ENCODE data around the gene CELSR1.

The CELSR1 gene

DNA sequence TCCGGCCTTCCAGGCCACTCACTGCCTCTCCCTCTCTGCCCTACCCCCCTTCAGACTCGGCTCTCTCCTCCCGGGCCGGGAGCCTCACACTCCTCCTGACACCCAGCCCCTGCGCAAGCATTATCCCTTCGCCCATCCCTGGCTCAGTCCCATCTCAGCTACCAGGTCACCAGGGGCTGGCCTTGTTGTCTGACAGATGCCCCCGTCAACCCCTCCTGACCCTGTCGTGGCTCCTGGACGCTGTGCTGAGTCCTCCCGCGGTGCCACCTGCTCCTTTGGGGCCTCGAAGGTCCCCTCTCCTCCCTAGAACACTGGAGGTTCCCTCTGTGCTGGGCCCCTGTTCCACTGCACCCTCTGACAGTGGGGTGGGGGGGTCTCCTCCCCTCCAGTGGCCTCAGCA is 169.0 kb downstream of the CELSR1 start:
- in situ Hi-C loops (cut with MboI; ENCODE audit: low sequenced_read_pairs), result loop anchor here (10.0 kb wide), 1 partner anchor 176 kb away; no protein-coding TSS in a partner anchor

DNA sequence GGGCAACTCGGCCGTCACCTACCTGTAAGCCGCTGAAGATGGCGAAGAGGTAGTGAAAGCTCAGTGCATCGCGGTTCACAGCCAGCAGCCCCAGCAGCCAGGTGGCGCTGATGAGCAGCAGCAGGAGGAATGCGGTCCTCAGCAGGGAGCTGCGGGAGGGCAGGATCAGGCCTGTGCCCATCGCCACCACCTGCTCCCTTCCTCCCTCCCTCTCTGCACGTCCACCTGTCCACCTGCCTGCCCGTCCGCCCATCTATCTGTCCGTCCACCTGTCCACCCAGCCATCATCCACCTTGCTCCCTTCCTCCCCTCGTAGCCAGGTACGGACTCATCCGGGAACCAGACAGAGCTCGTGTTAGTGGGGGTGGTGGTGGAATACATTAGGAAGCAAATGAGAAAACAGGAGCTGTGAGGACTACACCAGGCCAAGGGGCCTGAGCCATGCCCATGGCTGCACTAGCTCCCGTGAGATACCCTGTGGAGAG is 169.7 kb downstream of the CELSR1 start:
- in situ Hi-C loops (cut with MboI; ENCODE audit: low sequenced_read_pairs), result loop anchor here (10.0 kb wide), 1 partner anchor 177 kb away; no protein-coding TSS in a partner anchor

DNA sequence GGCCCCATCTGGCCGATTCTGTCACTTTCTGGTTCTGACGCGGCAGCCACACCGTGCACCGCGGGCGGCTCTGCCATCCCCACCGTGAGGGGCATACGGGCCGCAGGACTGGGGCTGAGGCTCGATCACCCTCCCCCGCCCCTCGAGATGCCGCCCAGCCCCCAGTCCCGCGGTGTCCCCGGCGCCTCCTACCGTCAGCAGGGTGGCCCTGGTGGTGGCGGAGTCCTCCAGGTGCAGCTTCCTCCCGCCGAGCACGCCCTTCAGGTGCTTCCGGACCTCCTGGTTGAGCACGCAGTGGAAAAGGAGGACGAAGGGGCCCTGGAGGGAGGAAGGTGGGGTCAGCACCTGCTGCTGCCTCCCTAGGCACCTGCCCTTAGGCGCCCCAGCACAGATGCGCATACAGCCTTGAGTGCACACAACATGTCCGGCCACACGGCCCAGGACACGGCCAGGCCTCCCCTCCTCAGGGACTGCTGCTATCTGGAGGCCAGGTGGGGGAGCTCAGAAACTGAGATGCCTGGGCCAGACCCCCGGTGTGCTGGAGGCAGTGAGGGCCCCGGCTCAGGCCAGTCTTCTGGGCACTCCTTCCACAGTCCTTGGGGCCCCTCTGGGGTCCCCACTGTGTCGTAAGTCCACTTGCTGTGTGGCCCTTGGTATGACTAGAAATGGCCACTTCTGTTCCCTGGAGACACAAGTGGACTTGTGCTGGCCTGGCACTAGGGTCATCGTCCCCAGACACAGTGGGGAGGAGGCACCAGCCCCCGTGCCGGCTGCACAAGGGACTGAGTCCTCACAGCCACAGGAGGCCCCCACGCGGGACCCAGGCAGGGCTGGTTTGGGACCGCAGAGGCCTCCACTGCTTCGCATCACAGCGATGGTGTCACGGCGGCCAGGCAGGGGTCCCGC is 170.4 kb downstream of the CELSR1 start:
- in situ Hi-C loops (cut with MboI; ENCODE audit: low sequenced_read_pairs), result loop anchor here (10.0 kb wide), 1 partner anchor 178 kb away; no protein-coding TSS in a partner anchor

DNA sequence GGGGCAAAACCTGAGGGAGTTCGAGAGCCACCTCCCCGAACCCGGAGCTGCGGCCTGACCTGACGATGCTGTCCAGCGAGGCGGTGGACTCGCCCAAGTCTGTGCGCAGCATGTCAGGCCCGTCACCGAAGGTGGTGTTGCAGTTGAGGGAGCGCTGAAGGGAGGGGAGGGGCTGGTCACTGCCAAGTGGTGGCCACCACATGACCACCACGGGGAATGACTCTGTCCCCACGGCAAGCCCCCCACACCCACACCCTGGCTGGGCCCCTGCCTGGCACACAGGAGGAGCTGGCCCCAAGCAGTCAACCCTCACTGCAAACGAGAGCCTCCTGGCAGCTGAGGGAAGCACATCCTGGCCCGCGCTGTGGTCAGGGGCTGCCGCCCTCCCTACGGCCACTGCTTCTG is 171.1 kb downstream of the CELSR1 start:
- in situ Hi-C loops (cut with MboI; ENCODE audit: low sequenced_read_pairs), result loop anchor here (10.0 kb wide), 1 partner anchor 178 kb away; no protein-coding TSS in a partner anchor

DNA sequence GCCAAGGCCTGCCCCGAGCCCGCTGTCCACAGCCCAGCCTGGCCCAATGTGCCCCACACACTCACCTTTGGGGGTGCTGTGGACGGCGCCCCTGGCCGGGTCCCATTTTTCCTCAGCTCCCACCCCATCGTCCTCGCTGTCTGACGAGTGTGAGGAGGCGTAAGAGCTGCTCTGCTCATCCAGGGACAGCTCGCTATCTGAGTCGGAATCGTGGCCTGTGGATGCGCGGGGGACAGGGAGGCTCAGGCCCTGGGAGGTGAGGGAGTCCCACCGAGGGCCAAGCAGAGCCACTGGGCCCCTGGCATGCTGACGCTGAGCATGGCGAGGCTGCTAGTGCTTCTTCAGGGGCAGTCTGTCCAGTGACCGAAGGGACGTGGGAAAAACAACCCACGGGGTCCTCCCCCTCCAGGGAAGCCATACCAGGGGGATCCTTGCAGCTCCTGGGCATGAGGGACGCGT is 172.2 kb downstream of the CELSR1 start:
- in situ Hi-C loops (cut with MboI; ENCODE audit: low sequenced_read_pairs), result loop anchor here (10.0 kb wide), 1 partner anchor 180 kb away; no protein-coding TSS in a partner anchor

DNA sequence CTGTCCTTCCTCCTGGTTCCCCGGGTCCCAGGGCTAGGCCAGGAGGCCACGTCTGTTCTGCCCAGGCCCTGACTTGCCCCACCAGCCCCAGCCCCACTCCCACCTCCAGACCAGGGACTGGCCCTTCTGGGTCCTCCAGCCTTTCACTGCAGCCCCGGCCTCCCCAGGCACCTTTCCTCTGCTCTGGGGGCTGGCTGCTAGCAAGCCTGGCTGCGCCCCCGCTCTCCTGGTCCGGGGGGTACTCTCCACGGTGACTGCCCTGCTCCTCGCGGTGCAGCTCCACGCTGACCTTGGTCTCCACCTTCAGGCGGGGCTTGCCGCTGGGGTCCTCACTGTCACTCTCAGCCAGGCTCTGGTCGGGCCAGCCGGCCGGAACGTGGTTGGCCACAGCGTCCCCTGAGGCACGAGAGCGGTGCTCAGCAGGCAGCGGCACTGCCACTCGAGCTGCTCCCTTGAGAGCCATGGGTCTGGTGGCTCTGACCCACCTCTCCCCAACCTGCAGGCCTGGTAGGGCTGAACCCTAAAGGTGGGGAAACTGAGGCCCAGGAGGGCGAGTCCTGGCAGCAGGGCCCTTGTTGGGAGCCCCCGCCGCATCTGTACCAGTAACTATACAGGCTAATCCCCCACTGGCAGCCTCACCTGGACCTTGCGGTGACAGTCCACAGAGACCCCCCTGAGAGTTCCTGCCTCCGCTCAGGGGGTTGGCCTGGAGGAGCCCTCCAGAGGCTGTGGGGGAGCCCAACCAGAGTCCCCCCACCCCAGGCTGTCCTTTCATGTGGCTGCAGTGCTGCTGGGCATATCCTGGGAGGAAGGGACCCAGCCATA is 172.9 kb downstream of the CELSR1 start:
- in situ Hi-C loops (cut with MboI; ENCODE audit: low sequenced_read_pairs), result loop anchor here (10.0 kb wide), 1 partner anchor 180 kb away; no protein-coding TSS in a partner anchor

DNA sequence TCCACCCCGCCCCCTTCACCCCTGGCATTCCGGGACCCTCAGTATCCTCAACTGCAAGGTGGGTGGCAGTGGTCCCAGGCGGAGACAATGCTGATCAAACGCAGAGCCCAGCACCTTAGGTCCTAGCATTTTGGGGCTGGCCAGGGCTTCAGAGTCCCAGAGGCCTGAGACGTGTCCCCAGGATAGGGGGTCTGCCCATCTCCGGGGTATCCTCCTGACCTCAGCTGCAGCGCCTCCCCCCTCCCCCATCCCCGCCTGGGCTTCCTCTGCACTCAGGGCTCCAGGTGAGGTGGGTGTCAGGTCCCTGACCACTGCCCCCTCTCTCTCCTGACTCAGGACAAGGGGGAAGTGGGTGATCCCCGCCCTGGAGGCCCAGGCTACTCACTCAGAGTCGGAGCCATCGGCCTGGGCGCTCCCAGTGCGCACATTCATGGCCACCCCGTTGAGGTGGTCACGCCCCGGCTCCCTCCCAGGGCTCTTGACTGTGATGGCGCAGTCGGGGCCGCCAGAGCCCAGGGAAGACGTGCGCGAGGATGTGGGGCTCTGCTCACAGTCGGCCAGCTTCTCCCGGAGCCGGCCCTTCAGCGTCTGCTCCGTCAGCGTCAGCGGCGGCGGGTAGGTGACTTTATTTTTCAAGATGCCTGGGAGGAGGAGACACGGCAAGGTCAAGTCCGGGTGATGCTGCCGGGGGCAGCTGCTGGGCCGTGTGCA is 173.7 kb downstream of the CELSR1 start:
- in situ Hi-C loops (cut with MboI; ENCODE audit: low sequenced_read_pairs), result loop anchor here (10.0 kb wide), 1 partner anchor 181 kb away; no protein-coding TSS in a partner anchor

DNA sequence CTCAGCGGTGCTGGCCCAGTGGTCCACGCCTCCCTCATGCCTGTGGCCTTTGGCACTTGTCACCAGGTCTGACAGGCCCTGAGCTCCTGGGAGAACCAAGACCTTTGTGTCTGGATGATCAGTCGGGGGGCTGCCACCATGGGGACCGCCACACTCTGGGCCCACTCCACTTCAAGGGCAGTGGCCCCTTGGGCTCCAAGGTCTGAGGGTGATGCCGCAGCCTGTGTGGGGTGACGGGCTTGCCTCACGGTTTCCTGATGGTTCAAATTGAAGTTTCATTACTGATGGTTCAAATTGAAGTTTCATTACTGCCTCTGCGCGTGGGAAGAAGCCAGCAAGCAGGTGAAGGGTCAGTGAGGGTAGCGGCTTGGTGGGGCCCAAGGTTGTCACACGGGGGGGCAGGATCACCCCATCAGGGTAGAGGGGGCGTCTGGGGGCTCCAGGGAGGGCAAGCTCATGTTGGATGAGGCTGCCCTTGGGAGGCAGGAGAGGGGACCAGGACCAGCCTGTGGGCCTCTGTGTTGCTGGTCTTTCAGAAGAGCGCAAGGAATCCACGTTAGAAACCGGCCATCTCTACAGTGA is 174.4 kb downstream of the CELSR1 start:
- in situ Hi-C loops (cut with MboI; ENCODE audit: low sequenced_read_pairs), result loop anchor here (10.0 kb wide), 1 partner anchor 182 kb away; no protein-coding TSS in a partner anchor

DNA sequence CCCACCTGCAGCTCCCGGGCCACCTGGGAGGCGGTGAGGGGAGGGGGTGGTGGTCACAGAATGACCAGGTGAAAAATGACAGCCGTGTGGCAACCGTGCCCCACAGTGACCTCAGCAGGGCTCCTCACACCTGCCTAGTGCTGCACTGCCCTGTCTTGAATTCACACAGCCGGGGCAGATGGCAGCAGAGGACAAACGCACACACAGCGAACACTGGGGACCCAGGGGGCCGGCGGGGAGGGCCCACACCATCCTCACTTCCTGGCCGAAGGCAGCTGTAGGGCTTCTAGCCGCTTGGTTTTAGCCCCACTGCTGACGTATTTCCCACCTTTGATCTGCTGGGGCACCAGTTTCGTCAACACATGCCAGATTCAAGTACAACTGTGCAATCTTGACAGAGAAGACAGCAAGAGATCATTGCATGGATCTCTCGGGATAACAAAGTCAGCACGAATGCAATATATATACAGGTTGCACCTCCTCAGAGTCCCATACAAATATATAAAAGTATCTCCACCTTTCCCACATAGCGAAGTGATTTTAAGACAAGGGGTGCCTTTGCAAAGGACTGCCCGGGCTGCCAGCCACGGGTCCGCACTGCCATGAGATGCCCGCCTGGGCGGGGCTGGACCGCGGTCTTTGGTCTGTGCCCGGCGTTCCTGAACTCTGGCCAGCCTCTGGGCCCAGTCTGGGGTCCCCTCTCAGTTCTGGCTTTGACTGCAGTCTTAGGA is 175.1 kb downstream of the CELSR1 start:
- in situ Hi-C loops (cut with MboI; ENCODE audit: low sequenced_read_pairs), result loop anchor here (10.0 kb wide), 1 partner anchor 182 kb away; no protein-coding TSS in a partner anchor

DNA sequence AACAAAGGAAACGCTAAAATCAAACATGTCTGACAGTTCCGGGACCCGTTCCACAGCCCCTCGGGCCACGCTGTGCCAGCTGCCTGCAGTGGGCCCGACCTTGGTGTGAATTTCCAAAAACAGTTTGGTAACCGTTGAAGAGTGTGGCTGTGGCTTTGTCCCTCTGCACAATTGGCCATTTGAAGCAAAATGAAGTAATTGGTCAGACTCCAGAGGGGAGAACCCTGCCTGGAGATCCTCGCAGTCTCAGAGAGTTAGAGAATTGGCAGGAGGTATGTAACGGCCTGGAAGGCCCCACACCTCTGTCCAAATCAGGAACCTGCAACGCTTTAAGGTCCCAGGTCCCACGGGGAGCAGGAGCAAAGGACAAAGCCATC is 175.6 kb downstream of the CELSR1 start:
- in situ Hi-C loops (cut with MboI; ENCODE audit: low sequenced_read_pairs), result loop anchor here (10.0 kb wide), 1 partner anchor 183 kb away; no protein-coding TSS in a partner anchor

DNA sequence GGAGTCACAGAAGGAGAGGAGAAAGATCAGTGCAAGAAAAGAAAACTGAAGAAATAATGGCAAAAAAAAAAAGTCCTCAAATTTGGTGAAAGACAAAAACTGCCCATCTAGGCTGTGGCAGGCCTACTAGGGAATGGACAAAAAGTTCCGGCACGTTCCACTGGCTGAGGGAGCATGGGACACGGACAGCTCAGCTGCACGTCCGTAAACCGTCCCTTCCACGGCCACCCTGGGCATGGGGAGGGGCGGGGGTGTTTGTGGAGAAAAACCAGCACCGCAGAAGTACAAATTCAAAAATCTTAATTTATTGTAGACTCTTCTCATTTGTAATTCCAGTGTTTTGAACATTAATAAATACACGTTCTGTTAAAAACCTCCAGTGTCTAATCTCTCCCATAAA is 176.5 kb downstream of the CELSR1 start:
- in situ Hi-C loops (cut with MboI; ENCODE audit: low sequenced_read_pairs), result loop anchor here (10.0 kb wide), 1 partner anchor 184 kb away; no protein-coding TSS in a partner anchor

DNA sequence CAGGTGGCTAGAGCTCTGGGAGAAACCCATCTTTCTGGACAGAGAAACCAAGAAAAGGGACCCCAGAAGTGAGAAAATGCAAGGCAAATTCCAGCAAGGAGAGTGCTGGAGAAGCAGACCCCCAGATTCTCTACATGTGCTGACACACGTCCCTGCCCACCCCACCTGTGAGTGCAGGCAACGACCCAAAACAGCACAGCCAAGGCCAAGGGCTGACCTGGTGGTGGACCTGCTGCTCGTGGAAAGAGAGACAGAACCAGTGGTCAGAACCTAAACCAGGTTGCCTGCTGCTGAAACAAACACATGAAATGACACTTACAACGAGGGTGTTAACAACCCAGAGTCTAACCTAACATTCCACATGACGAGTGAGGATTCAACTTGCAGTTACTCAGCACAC is 177.3 kb downstream of the CELSR1 start:
- in situ Hi-C loops (cut with MboI; ENCODE audit: low sequenced_read_pairs), result loop anchor here (10.0 kb wide), 1 partner anchor 185 kb away; no protein-coding TSS in a partner anchor

DNA sequence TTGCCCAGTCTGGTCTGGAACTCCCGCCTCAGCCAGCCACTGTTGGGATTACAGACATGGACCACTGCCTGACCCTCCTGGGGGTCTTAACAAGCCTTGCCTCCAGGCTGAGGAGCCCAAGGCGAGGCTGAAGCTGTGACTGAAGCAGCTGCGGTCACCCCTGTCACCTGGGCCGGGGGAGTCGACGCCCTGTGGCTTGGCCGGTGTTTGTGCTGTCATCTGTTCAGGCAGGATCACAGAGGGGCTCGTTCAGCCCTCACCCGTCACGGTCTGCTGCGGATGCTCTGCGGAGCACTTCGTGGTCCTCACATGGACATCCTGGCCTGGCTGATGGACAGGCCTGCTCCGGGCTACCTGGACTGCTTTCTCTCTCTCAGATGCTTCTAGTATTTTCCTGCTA is 178.1 kb downstream of the CELSR1 start:
- in situ Hi-C loops (cut with MboI; ENCODE audit: low sequenced_read_pairs), result no loop called here

DNA sequence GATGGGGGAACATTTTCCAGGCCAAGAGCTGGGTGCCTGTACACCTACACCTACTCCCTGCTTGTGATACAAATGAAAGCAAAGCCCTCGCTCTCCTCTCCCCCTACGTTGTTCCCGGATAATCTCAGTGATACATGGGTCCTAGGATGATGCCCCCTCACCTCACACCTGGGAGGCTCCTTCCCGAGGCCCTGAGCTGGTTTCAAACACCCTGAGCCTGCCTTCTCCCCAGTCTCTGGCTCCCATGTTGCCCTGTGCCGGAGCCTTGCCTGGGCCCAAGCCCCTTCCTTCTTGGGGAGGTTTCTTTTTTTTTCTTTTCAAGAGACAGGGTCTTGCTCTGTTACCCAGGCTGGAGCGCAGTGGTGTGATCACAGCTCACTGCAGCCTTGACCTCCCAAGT is 178.7 kb downstream of the CELSR1 start:
- in situ Hi-C loops (cut with MboI; ENCODE audit: low sequenced_read_pairs), result no loop called here

DNA sequence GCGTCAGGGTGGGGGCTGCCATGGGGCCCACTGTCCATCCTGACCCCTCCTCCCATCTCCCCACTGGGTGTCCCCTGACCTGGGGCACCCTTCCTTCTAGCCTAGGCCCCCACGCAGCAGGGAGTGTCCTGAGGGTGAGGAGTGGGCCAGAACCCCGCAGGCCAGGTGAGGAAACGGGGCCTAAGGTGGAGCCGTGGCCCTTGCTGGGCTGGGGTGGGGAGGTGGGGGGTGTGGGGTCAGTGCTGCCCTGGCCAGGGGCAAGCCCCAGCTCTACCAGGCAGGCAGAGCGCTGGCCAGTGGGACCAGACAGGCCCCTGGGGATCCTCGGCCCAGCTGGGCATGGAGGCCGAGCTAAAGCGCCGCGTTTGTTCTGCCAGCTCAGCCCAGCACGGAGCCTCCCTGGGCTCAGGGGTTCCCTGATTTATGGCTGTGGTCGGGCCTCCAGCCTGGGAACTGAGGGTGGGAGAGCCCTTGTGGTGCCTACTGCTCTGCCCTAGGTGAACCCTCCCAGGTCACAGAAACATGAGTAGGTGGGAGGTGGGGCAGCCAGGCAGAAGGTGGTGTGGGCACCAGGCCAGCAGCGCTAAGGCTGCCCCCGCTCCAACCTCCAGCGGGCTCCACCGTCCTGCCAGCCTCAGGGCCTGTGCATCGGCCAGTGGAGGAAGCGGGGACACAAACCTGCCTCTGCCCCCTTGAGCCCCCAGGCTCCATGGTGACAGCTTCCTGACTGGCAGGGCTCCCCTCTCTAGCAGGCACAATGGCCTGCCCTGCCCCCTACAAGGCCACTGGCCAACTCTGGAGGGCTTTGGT is 179.5 kb downstream of the CELSR1 start:
- in situ Hi-C loops (cut with MboI; ENCODE audit: low sequenced_read_pairs), result no loop called here

DNA sequence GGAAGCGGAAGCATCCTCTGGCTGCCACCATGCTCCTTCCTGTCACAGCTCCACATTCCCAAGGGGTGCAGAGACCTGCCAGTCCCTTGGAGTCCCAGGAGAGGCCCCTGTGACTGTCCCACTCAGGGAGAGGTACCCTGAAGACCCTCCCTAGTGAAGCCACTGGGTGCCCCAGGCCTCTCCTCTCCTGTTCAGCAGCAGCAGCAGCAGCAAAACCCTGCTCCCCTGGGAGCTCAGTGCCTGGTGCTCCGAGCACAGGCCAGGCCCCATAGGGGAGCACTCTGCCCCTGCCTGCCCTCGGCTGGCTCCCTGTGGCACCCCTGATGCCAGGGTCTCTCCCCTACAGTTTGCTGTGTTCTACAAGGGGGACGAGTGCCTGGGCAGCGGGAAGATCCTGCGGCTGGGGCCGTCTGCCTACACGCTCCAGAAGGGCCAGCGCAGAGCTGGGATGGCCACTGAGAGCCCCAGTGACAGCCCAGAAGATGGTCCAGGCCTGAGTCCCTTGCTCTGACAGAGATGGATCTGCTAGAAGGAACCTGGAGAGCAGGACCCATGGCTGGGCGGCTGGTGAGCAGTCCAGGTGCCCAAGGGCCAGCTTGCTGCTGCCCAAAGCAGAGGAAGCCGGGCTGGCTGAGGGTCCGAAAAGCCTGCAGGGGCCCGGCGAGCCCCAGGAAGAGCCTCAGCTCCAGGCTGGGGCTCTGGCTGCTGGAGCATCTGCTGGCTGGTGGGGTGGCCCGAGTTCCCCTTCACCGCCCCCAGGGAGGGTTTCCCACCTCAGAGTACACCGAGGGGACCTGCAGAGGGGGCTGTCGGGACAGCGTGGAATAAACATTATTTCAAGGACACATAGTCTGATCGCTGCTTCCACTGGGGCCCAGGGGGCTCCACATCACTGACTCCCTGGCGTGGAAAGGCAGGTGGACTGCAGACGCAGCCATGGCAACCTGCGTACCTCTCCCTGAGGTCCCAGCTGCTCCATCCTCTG is 180.6 kb downstream of the CELSR1 start:
- in situ Hi-C loops (cut with MboI; ENCODE audit: low sequenced_read_pairs), result no loop called here

DNA sequence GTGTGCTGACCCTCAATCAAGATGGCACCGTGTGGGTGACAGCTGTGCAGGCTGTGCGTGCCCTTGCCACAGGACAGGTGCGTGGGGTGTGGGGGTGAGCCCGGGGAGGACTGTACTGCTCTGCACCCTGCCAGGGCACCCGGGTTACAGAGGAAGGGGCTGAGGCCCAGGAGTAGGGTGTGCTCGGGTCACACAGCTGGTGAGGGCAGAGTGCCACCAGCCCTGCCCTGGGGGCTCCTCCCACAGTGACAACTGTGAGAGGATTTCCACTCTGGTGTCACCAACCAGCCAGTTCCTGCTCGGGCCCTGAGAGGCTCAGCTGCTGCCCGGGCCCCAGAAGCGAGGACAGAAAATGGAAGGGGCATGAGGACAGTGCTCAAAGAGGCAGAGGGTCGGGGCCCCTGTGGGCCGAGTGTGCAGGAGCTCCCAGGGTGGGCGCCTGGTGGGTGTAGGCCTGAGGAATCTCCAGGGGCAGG is 181.4 kb downstream of the CELSR1 start:
- in situ Hi-C loops (cut with MboI; ENCODE audit: low sequenced_read_pairs), result no loop called here

All from HL-60/S4 treated with retinoic acid at 250 ng/mL for 4 days and 3 days (cell line).